Measurements from ENCODE around the gene INTU.
"Not testable (repeated sequence)": the region's sequence is repeated elsewhere in the genome, so short reads cannot be mapped to it uniquely, and the experiment has no call there.

Gene INTU

GRCh38 chr4:127643791-127644190 is 11.0 kb downstream of the INTU start:
- DNase-seq (ENCODE audit: low spot score) = no peak

GRCh38 chr4:127648061-127648460 is 15.3 kb downstream of the INTU start:
- DNase-seq (ENCODE audit: low spot score) = no peak

GRCh38 chr4:127655590-127655989 is 22.8 kb downstream of the INTU start:
- DNase-seq (ENCODE audit: low spot score) = not testable (repeated sequence)

DNA sequence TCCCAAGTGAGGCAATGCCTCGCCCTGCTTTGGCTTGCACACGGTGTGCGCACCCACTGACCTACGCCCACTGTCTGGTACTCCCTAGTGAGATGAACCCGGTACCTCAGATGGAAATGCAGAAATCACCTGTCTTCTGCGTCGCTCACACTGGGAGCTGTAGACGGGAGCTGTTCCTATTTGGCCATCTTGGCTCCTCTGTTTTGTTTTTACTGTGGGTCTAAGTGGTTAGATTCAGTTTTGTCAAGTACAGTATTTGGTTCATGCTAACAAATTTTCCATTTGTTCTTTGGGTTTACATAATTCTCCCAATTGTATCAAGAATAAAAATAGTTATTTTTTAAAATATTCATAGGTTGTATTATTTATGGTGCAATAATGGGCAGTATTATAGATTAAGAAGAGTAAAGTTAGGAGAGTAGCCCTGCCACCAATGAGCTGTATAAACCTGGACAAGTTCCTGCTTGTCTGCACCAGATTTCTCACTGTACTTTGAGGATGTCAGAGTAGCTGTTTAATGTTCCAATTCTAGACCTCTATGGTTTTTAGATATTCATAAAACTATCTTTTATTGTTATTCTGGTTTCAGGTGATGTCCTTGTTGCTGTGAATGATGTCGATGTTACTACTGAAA is 23.4 kb downstream of the INTU start:
- DNase-seq (ENCODE audit: low spot score) = no peak

GRCh38 chr4:127660284-127660885 is 27.6 kb downstream of the INTU start:
- DNase-seq (ENCODE audit: low spot score) = no peak

- no peak for DNase-seq (ENCODE audit: low spot score)
Measured at GRCh38 chr4:127667116-127667515, 34.4 kb downstream of the INTU start.

GRCh38 chr4:127667772-127668171 is 35.0 kb downstream of the INTU start:
- no peak for DNase-seq (ENCODE audit: low spot score)

GRCh38 chr4:127668770-127669169 is 36.0 kb downstream of the INTU start:
- DNase-seq (ENCODE audit: low spot score) = no peak

DNA sequence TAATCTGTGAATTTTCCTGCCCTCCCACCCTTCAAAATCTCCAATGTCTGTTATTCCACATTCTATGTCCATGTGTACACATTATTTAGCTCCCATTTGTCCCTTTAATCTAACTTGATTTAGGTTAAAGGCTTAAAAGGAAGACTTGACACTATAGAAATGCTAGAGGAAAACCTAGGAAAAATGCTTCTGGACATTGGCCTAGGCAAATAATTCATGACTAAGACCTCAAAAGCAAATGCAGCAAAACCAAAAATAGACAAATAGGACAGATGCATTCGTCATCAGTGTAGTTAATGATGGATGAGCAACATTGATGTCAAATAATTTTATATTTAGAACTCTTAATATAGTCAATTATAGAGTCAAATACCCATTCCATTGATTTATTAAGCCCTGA is 36.9 kb downstream of the INTU start:
- DNase-seq (ENCODE audit: low spot score) = no peak

- no peak for DNase-seq (ENCODE audit: low spot score)
Measured at GRCh38 chr4:127672111-127672510, 39.4 kb downstream of the INTU start.

DNA sequence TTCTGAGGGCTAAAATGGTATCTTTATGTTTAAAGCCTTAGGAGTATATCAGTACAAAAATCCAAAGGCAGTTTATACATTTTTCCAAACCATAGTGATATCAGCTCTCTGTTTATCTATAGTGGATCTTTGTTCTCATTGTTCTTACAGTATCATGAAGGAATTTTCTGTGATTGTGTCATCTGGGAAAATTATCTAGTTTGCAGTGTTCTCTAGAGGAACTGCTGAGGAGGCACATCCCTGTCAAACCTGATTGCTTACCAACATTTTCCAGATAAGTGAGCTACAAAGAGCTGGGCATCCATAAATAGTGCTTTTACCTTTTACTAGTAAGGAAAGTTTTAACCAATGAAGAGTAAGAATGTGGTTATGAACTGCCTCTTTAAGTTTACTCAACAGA is 52.5 kb downstream of the INTU start:
- DNase-seq (ENCODE audit: low spot score) = peak; percentile 69

- DNase-seq (ENCODE audit: low spot score) = peak; percentile 71
Measured at GRCh38 chr4:127686658-127687057, 53.9 kb downstream of the INTU start.

GRCh38 chr4:127687580-127687979 is 54.8 kb downstream of the INTU start:
- DNase-seq (ENCODE audit: low spot score) = no peak

DNA sequence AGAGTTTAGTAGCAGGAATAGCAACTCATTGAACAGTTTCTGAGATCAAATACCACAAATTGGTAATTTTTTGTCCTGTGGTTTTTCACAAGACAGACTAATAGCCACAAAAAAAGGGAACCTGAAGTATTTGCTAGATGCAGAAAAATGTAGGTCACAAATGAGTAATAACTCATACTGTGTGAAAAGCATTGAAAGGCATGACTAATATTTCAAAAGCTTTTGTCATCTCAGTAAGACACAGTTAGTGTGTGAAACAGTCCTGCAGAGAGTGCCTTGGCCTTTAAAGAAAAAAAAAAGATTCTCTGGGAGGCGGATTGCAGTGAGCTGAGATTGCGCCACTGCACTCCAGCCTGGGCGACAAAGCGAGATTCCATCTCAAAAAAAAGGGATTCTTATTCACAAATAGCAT is 66.0 kb downstream of the INTU start:
- DNase-seq (ENCODE audit: low spot score) = peak; percentile 86

- DNase-seq (ENCODE audit: low spot score) = peak; percentile 97
Measured at GRCh38 chr4:127708985-127709384, 76.2 kb downstream of the INTU start.

DNA sequence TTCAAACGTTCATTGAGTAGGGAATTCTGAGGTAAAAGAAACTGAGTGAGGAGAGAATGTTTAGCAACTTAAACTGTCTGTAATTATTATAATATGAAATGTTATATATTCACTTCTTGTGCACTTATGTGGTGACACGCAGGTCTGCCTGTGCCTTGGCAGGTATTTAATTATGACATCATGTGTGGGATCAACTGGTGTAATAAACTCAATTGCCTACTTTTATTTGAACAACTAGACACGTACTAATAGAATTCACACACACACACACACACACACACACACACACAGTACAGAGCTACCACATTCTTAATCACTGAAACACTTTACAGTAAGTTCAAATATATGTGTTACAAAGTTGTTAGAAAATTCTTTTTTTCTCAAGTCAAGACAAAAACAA is 76.7 kb downstream of the INTU start:
- DNase-seq (ENCODE audit: low spot score) = peak; percentile 60

DNA sequence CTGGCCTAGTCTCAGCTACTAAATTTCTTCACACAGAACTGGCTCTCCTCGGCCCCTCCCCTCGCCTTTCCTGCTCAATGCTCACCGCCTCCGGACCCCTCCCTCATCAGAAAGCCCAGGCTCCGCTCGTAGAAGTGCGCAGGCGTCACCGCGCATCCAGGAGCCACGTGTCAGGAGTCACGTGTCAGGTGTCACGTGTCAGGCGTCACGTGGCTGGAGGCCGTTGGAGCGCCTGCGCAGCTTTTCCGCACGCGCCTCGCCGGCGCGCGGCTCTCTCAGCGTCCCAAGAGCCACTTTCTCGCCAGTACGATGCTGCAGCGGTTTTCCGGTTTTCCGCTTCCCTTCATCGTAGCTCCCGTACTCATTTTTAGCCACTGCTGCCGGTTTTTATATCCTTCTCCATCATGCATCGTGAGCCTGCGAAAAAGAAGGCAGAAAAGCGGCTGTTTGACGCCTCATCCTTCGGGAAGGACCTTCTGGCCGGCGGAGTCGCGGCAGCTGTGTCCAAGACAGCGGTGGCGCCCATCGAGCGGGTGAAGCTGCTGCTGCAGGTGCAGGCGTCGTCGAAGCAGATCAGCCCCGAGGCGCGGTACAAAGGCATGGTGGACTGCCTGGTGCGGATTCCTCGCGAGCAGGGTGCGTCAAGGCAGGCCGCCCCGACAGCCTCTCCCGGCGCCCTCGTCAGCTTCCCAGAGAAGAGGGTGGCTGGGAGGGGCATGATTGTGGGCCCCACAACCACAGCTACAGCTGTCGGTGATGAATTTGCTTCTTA is 97.6 kb downstream of the INTU start, which contains the start of gene SLC25A31:
SLC25A31 (plus strand) TSS at position 259 of the 772 bp plus-strand sequence; CDS start at position 405, 146 bp downstream.
- no peak for DNase-seq (ENCODE audit: low spot score)

DNA sequence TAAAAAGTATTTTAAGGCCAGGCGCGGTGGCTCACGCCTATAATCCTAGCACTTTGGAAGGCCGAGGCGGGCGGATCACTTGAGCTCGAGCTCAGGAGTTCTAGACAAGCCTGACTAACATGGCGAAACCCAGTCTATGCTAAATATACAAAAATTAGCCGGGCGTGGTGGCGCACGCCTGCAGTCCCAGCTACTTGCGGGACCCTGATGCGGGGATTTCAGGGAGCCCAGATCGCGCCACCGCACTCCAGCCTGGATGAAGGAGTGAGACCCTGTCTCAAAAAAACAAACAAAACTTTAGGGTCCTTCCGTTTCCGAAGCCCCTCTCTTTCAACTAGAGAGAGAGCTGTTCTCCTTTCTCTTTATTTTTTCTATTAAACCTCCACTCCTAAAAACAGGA is 98.6 kb downstream of the INTU start:
- no peak for DNase-seq (ENCODE audit: low spot score)

- DNase-seq (ENCODE audit: low spot score) = peak; percentile 55
Measured at GRCh38 chr4:127732623-127733328, 100.0 kb downstream of the INTU start.

GRCh38 chr4:127734976-127735375 is 102.2 kb downstream of the INTU start:
- DNase-seq (ENCODE audit: low spot score) = no peak

DNA sequence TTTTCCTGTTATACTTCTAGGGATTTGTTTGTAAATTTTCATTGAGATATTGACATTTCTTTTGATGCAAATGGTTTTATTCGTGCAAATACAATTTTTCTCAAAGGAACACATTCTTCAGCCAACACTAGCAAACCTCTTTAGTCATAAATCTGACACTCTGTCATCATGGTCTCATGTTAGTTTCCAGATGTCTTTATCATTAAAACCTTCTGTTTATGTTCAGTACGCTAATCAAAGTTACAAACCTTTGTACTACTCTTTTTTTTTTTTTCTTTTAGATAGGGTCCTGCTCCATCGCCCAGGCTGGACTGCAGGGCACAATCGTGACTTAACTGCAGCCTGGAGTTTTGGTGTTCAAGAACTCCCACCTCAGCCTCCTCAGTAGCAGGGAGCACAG is 104.5 kb downstream of the INTU start:
- DNase-seq (ENCODE audit: low spot score) = no peak

- DNase-seq (ENCODE audit: low spot score) = no peak
Measured at GRCh38 chr4:127741247-127741646, 108.5 kb downstream of the INTU start.

DNA sequence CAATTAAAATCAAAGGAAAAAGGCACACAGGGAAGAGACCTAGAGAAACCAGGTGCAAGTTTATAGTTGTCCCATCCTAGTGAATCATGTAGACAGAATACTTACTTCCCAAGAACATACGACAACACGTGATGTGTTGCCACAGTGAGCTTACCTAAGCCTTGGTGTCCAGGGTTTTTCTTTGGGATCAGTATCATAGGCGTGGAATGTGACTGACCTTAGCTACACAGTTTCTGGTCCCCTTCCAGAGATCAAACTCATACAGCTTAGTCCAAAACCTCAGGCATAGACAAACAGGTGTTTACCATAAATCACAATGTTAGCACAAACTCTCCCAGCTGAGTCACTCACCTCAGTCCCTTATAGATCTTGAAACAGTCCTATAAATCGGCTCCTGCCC is 115.1 kb downstream of the INTU start:
- DNase-seq (ENCODE audit: low spot score) = no peak

All from kidney tubule cell (primary cell).